NOMO-1 (cell line): ENCODE data around the gene LPCAT1.
A peak's percentile ranks its signal among the peaks of the same experiment; 100 is the strongest.

Experiments used
- DNase-seq, 2 experiments: peaks; one replicate each; lab custom pipeline; 2025; ENCODE audit not compliant: unreplicated experiment in 2 of 2; lab: John Stamatoyannopoulos, UW

Gene LPCAT1

GRCh38 chr5:1498623-1499416, 24.9 kb downstream of the LPCAT1 start:
- DNase-seq, result no peak

GRCh38 chr5:1497795-1498622, 25.8 kb downstream of the LPCAT1 start:
- peak; percentile 73 to 81 for DNase-seq

GRCh38 chr5:1497242-1497777, 26.4 kb downstream of the LPCAT1 start:
- no peak for DNase-seq

DNA sequence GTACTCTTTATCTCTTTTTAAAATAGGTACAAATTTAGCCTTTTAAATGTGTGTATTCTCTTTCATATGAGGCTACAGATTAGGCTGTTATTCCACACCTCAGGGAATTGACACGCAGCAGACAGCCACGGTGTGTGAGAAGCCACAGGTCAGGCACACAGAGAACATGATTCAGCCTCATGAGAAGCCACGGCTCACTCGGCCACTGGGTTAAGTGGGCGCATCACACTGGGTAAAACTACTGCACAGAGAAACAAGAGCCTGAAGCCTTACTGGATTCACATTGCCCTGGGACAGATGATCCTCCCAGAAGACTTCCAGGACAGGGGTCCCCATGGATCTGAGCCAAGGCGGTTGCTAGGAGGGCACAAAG, 28.2 kb downstream of the LPCAT1 start:
- DNase-seq, result peak in 1 of 2 experiments; percentile 68

DNA sequence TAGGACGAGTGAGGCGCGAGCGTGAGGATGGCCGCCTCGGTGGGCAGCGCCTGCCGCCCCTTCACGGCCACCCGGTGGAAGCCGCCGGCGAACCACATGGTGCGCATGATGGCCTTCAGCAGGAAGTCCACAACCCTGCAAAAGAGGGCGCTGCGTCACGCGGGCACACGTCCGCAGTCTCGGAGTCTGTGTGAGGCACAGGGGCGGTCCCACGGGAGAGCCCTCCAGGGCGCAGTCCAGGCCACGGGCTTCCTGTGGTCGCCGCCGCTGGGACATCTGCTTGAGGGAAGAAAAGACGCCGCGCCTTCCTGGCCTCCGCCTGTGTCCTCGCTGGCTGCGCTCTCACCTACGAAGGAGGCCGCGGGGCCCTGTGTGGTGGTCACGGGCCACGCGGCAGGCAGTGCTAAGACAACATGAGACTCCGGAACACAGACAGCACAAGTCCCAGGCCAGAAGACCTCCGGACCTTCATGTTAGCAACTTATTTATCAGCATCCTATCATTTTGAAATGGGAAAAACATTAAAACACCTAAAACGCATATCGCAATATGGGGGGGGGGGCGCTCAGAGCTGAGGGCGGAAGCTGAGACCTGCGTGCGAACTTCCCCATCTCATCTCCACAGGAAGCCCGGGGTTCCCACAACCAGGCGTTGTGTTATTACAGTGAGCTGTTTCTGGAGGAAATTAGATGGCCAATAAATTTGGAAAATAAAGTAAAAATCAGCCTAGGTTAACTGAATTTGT, 28.8 kb downstream of the LPCAT1 start:
- peak; percentile 86 to 87 for DNase-seq

DNA sequence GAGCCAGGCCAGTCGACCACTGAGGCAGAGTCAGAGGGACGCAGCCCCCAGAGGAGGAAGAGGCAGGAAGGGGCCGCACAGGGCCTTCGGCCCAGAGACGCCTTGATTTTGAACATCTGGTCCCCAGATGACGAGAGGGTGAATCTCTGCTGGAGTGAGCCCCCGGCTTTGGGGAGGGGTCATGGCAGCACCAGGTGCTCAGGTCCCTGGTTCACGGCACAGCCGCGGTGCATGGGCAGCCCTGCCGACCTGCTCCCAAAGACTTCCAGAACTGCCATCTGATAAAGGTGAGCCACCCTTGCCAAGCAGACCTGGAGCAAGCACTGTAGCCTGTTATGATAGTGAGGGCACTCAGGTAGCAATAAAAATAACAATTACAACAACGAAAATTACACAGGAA, 29.8 kb downstream of the LPCAT1 start:
- DNase-seq, result no peak

GRCh38 chr5:1493413-1493812, 30.3 kb downstream of the LPCAT1 start:
- no peak for DNase-seq

DNA sequence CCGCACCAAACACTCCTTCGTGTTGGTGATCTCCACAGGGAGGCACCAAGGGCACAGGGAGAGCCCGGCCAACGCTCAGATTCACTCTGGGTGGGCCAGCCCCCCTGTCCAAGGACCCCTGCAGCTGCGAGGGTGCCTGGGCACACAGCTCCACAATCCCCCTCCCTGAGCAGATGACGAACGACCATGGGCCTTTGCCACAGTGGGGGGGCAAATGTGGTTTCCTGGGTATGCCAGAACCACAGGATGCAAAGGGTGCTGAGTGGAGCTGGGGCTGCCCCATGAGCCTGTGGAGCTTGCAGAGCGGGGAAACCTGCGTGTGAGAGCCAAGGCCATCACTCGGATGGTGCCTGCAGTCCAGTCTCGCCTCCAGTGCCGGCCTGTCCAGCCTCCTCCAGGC, 31.0 kb downstream of the LPCAT1 start:
- no peak for DNase-seq

DNA sequence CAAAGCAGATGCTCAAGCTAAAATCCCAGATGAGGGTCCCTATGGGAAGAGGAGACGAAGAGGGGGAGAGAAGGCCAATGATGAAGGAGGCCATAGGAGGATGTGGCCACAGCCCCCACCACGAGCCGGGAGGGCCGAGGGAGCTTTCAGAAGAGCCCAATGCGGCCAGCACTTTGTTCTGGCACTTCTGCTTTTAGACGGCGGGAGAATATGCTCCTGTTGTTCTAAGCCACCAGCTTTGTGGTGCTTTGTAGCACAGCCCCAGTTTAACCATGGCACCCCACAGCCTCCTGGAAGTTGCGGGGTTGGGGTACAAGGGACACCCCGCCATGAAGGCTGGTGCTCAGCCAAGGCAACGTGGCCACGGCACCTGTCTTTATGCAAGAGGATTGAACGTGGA, 33.4 kb downstream of the LPCAT1 start:
- DNase-seq, result peak; percentile 63 to 72

DNA sequence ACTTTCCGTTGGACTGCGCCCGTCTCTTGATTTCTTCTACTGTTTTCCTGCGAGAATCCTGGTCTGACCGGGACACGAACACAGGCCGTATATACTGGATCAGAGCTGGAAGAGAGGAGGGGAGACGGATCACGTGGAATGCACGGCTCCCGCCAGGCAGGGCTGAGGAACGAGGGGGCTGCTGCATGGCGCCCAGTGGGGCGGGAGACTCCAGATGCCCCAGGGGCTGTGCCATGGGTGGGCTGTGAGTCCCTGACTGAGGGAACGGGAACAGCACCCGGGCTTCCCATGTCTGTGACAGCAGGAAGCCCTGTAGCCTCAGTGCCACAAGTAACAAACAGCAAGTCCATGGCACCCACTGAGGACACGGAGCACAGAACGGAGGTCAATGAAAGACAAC, 34.0 kb downstream of the LPCAT1 start:
- no peak for DNase-seq

DNA sequence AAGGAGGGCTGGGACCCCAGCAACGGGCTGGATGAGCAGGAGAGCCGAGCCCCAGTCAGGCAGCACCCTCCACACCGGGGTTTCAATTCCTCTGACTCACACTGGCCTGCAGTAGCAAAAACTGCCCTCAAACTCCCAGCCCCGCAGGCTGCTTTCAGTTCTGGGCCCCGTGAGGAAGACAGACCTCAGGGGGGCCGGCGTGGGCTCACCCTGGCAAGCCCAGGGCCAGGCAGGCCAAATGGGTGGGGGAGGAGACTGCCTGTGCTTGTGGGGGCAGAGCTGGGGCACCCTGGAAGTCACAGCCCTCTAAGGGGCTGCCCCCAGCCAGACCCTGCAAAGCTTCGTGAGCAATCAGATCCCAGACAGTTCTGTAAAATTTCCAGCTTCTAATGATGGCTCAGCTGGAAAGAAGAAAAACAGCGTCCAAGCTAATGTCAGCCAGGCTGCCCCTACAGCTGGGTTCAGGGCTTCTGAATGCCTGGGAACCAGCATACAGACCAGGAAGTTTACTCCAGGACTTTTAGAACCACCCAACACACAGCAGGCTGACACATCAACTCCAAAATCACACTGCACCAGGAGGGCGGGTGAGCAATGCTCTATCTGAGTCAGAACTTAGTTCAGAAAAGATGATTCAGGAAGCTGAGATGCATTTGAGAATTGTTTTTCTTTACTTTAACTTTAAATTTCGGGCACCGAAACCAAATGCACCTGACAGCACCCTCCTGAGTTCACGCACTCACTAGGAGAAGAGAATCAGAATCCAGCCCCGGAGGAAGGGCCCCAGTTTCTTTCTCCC, 34.7 kb downstream of the LPCAT1 start:
- no peak for DNase-seq

DNA sequence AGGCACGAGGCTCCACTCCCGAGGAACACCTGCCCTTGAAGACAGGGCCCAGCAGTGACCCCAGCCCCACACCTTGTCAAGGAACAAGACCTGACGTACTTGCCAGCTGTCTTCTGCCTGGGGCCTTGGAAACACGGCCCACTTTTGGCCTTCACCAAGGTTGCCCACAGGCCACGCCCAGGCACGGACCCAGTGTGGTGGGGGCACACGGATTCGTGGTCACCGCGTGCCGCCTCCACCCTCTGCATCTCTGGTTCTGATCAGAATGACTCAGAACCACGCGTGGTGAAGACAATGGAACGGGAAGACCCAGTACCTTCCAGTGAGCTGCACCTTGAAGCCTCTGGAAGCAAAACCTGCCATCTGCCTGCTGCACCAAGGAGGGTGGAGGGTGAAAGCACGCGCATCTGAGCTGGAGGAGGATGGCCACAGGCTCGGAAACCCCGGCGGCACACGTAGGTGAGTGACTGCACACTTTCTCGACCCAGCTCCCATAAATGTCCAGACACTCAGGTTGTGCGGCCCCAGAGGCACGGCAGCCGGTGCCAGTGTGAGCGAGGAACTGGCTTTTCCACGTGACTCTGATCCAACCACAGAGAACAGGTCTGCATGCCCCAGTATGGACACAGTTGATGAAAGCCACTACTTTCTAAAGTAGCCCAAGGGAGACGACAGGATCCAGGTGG, 36.5 kb downstream of the LPCAT1 start:
- no peak for DNase-seq

GRCh38 chr5:1486271-1486670, 37.5 kb downstream of the LPCAT1 start:
- DNase-seq, result no peak

- no peak for DNase-seq
Measured at GRCh38 chr5:1485579-1486118, 38.1 kb downstream of the LPCAT1 start.

- no peak for DNase-seq
Measured at GRCh38 chr5:1484730-1485578, 38.8 kb downstream of the LPCAT1 start.

- no peak for DNase-seq
Measured at GRCh38 chr5:1483856-1484729, 39.7 kb downstream of the LPCAT1 start.

GRCh38 chr5:1483064-1483463, 40.7 kb downstream of the LPCAT1 start:
- DNase-seq, result no peak

GRCh38 chr5:1481959-1482331, 41.8 kb downstream of the LPCAT1 start:
- no peak for DNase-seq
